NCI-H1436 treated with DMSO at 0.1 percent for 48 hours (cell line): Measurements from ENCODE around the gene ANKLE1.
A peak's percentile ranks its signal among the peaks of the same experiment; 100 is the strongest.
"Not testable (repeated sequence)": the region's sequence is repeated elsewhere in the genome, so short reads cannot be mapped to it uniquely, and the experiment has no call there.

Experiments
- DNase-seq: peaks from one replicate; lab custom pipeline; 2025; lab: John Stamatoyannopoulos, UW

The ANKLE1 gene

DNA sequence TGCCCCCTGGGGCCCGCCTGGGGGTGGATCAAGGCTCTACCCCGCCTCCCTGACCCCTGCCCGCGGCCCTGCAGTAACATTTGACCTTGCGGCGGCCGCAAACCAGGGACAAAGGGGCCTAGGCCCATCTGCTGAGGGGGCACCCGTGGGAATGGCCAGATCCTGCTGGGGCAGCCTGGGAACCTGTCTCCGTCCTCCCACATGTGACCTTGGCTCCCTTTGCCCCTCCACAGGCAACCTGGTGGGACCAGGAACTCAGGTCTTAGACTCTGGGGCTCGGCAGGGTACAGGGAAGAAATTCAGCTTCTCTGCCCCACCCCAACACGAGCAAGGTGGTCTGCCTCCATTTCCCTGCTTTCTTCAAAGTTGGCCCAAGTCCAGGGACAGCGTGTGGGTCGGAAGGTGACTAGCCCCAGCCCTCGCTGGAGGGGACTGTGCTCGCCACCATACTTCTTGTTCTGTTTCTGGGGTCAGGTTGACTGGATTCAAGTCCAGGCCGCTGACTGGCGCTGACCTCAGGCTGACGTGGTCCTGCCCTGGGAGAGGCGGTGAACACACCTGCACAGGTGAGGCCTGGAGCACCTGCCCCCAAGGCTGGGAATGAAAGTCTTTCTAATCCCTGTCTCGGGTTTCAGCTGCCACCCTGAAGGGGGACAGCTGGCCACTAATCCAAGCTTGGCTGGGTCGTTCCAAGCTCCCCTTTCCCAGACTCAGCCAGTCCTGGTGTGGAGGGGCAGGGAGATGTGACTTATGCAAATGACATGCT lies 33.5 kb upstream of the ANKLE1 start:
- DNase-seq: no peak

GRCh38 chr19:17249887-17250548 lies 31.7 kb upstream of the ANKLE1 start:
- DNase-seq: no peak

GRCh38 chr19:17254636-17255035 lies 27.1 kb upstream of the ANKLE1 start:
- no peak for DNase-seq

DNA sequence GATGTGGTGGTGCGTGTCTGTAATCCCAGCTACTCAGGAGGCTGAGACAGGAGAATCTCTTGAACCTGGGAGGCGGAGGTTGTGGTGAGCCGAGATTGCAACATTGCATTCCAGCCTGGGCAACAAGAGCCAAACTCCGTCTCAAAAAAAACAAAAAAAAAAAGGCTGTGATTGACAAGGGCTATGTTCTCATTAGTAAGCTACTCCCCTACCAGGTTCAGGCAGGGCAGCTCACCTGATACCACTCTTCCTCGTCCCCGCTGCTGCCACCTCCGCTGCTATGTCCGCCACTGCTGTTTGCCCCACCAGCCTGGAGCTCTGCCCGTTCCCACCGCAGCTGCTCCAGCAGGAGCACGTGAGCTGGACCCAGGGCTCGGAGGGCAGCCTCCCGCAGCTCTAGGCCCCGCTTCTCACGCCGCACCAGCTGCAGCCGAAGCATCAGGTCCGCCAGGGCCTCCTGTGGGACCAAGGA lies 26.5 kb upstream of the ANKLE1 start:
- no peak for DNase-seq

DNA sequence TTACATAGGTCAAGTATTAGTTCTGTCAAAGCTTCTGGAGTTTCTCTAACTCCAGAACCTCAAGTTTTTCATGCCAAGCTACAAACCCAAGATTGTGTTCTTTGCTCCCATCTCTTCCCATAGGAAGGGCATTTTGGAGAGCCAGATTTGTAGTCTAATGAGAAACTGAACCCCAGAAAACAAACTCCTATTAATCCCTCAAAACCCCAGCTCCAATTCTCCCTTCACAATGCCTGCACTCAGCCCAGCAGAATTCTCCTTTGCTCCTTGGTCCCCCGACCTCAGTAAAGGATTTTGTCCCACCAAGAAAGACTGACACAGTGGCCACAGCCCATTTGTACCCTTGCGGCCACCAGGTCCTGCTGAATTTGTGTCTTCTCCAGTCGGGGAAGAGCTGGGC lies 25.6 kb upstream of the ANKLE1 start:
- no peak for DNase-seq

GRCh38 chr19:17259118-17259780 lies 22.5 kb upstream of the ANKLE1 start:
- DNase-seq: no peak

GRCh38 chr19:17259934-17260333 lies 21.8 kb upstream of the ANKLE1 start:
- no peak for DNase-seq

DNA sequence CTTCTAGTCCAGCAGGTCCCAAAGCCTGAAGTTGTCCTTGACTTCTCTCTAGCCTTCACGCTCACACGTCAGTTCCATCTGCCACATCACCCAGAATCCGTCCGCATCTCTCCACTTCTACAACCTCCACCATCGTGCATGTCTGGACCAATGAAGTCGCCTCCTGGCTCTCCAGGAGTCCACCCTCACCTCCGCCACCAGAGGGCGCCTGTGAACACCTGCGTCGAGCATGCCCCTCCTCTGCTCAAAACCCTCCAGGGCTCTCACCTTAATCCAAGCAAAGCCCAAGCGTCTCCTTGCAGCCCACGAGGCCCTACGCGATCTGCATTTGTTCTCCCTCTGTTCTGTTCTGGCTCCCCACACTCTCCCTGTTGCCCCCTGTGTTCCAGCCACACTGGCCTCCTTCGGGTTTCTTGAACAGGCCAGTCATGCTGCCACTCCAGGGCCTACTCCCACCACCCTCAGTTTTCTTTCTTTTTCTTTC lies 20.8 kb upstream of the ANKLE1 start:
- DNase-seq: peak; percentile 37

DNA sequence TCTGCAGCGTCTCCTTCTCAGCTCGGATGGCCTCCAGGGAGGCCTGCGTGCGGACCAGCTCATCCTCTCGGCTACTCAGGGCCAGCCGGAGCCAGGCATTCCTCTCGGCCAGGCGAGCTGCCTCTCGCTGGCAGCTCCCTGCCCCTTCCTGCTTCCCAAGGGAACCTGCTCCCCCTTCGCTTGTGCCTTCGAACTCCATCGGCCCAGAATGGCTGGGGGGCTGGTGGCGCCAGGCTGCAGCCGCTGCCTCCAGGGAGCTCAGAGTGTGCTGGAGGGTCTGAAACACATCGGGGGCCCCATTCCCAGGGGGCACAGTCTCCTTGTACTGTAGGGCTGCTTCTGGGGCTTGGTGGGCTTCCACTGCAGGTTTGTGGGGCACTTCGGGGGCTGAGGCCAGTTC lies 19.1 kb upstream of the ANKLE1 start:
- DNase-seq: no peak

DNA sequence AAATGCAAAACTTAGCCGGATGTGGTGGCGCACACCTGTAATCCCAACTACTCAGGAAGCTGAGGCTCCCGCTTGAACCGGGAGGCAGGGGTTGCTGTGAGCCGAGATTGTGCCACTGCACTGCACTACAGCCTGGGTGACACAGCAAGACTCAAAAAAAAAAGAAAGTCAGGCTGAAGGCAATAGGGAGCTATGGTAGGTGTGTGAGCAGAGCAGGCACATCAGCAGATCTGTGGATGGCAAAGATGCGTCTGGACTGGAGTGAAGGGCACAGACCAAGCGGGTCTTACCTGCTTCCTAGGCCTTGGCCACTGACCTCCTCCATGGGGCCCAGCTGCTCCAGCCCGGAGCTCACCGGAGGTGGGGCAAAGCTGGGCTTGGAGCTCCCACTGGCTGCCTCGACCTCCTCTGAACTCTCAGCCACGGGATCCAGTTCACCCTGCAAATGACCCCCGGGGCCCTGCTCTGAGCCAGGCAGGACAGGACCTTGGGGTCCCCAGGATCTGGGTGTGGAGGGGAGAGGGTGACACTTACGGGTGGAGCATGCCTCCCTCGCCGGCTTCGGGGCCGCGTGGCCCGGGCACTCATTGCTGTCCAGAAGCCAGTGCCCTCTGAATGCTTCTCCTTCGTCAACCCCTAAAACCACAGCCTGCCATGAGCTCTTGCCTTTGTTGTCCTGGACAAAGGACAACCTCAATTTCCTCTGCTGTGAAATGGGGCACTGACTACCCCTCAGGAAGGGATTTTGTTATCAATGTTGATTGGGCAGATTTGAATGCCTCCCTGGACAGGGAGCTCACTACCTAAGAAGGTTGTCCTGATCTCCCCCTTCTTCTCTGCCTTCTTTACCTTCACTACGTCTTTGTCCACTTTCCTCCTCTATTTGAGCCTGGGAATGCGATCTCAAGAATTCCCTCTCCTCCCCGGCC lies 17.7 kb upstream of the ANKLE1 start:
- no peak for DNase-seq

DNA sequence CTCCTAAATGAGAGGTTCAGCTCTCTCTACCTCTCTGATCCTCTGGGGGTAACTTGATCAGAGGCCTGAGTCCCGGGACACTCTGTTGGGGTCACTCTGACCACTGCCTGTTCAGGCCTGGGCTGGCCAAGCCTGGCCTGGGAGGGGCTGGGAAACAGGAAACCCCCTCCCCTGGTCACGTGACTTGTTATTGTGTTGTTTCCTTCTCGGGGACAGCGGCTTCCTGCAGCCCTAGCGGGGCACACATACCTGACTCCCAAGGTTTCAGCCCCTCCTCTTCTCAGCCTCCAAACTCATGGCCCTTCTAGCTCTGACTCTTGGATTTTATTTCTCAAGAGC lies 17.1 kb upstream of the ANKLE1 start, which contains the start of gene USHBP1:
TSS of gene USHBP1 (minus strand) at position 105 of the 339 bp plus-strand sequence. CDS start 446 bp downstream, outside the sequence.
- DNase-seq: no peak

GRCh38 chr19:17266026-17266425 lies 15.7 kb upstream of the ANKLE1 start:
- DNase-seq: no peak

GRCh38 chr19:17266589-17266974 lies 15.1 kb upstream of the ANKLE1 start:
- no peak for DNase-seq

GRCh38 chr19:17266975-17267788 lies 14.5 kb upstream of the ANKLE1 start, which contains the start of gene BABAM1:
TSS of gene BABAM1 (plus strand) at chr19:17267443. CDS start at chr19:17268807, 1,364 bp downstream.
- DNase-seq: peak; percentile 98

GRCh38 chr19:17268754-17269153 lies 12.9 kb upstream of the ANKLE1 start:
- no peak for DNase-seq

DNA sequence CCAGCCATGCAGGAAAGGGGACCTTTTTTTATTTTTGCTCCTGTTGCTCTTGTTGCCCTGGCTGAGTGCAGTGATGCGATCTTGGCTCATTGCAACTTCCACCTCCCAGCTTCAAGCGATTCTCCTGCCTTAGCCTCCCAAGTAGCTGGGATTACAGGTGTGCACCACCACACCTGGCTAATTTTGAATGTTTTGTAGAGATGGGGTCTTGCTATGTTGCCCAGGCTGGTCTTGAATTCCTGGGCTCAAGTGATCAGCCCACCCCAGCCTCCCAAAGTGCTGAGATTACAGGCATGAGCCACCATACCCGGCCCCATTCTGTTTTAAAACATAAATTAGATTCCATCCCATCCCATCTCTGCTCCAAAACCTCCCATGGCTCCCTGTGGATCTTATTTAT lies 6.8 kb upstream of the ANKLE1 start:
- not testable (repeated sequence) for DNase-seq

- DNase-seq: no peak
These were observed 6.1 kb upstream of the ANKLE1 start for GRCh38 chr19:17275441-17276175.

DNA sequence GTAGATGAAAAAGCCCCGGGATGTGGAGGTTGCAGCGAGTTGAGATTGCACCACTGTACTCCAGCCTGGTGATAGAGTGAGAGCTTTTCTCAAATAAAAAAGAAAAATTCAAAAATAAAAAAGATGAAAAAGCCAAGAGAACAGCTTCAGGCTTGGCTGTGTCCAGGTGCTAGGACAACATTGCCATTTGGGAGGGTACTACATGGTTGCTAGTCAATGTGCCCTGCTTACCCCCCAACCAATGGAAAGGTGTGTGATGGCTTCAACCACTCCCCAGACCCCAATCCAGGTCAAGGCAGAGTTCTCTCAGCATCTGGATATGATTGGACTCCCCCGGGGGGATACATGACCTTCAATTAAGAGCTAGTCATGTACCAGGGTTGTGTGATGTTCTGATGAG lies 2.3 kb upstream of the ANKLE1 start:
- no peak for DNase-seq

- no peak for DNase-seq
These were observed 906 bp downstream of the ANKLE1 start for GRCh38 chr19:17282488-17283125.
